ENCODE data around the gene GRAMD4.

DNA sequence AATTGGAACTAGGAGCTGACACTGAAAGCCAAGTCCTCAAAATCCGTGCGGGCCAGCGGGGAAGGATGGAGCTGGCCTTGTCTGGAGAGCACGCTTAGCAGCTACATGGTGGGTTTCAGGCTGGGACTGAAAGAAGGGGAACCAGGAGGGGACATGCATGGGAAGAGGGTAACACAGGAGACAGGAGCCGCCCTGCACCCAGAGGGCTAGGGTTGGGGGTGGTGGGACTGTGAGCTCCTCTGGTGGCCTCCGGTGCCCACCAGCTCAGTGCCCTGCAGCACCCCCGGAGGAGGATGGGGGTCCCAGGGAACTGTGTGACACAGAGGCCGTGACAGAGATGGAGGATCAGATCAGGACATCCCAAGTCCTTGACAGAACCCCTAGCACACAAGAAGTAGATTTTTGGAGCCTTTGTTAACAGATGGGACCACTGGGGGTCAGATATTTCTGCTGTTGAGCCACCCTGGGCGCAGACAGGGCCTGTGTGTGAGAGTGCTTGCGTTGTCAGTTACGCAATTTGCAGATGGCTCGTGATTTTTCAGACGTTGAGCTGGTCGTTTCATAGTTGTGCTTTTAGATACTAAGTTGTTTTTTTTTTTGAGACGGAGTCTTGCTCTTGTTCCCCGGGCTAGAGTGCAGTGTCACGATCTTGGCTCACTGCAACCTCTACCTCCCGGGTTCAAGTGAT is 21.3 kb upstream of the GRAMD4 start:
- TF ChIP-seq, protein P1, sequence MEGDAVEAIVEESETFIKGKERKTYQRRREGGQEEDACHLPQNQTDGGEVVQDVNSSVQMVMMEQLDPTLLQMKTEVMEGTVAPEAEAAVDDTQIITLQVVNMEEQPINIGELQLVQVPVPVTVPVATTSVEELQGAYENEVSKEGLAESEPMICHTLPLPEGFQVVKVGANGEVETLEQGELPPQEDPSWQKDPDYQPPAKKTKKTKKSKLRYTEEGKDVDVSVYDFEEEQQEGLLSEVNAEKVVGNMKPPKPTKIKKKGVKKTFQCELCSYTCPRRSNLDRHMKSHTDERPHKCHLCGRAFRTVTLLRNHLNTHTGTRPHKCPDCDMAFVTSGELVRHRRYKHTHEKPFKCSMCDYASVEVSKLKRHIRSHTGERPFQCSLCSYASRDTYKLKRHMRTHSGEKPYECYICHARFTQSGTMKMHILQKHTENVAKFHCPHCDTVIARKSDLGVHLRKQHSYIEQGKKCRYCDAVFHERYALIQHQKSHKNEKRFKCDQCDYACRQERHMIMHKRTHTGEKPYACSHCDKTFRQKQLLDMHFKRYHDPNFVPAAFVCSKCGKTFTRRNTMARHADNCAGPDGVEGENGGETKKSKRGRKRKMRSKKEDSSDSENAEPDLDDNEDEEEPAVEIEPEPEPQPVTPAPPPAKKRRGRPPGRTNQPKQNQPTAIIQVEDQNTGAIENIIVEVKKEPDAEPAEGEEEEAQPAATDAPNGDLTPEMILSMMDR (IDR thresholded peaks at IDR 0.05 in 4 of 5, conservative IDR thresholded peaks at IDR 0.05 in 1 of 5): no peak
- TF ChIP-seq POLR2A (IDR thresholded peaks at IDR 0.05): no peak

Measured in gastrocnemius medialis (tissue), 4 donors.